WTC11 (cell line): ENCODE measurements around the gene THOC5. TPM values are rescaled to one million over a fixed set of nuclear protein-coding genes. Genes with fewer than 3 reads are reported as not detected.

Experiments used
- ATAC-seq: fragments of 200-7000 bp; cut with Tn5 transposase; 2 replicates; pipeline ENCODE4 v1.10.0; 2021; ENCODE audit warnings: mild to moderate bottlenecking, moderate library complexity
- CTCF ChIA-PET: fragments of 300-600 bp; sonication (Branson Sonifier 250); formaldehyde crosslinking; loops from one replicate; lab custom pipeline; 2021; ENCODE audit warnings: antibody characterized with exemption; lab: Charles Lee
- POLR2A ChIA-PET: fragments of 350-600 bp; sonication (Branson Sonifier 250); formaldehyde crosslinking; loops from one replicate; lab custom pipeline; 2021; ENCODE audit warnings: antibody characterized with exemption; lab: Charles Lee
- DNase-seq: peaks from one replicate; pipeline ENCODE4 v3.0.0; 2021; ENCODE audit warnings: low spot score
- H3K27ac Mint-ChIP-seq: 2 replicates; pipeline ENCODE4 v1.8.0; 2021; ENCODE audit warnings: mixed read lengths
- H3K27me3 Mint-ChIP-seq: 2 replicates; pipeline ENCODE4 v1.8.0; 2021; ENCODE audit warnings: low read depth, mild to moderate bottlenecking, moderate library complexity, mixed read lengths
- H3K36me3 Mint-ChIP-seq: 2 replicates; pipeline ENCODE4 v1.8.0; 2021; ENCODE audit warnings: mixed read lengths
- H3K4me1 Mint-ChIP-seq: 2 replicates; pipeline ENCODE4 v1.8.0; 2022; ENCODE audit warnings: mixed read lengths
- H3K4me3 Mint-ChIP-seq: 2 replicates; pipeline ENCODE4 v1.8.0; 2021; ENCODE audit warnings: mild to moderate bottlenecking, moderate library complexity, mixed read lengths
- H3K9me3 Mint-ChIP-seq: 2 replicates; pipeline ENCODE4 v1.8.0; 2021; ENCODE audit warnings: mixed read lengths
- ATF2 ChIP-seq: sonication (generic); formaldehyde crosslinking; IDR thresholded peaks from 2 replicates; pipeline ENCODE4 v1.8.1; 2022; ENCODE audit warnings: low read depth, missing genetic modification reagents, borderline replicate concordance
- ATF3 ChIP-seq: sonication (generic); formaldehyde crosslinking; conservative IDR thresholded peaks from 2 replicates; pipeline ENCODE4 v1.8.1; 2022; ENCODE audit warnings: mild to moderate bottlenecking, missing genetic modification reagents
- CTCF ChIP-seq: fragments of 200-600 bp; IDR thresholded peaks from 2 replicates; pipeline ENCODE4 v1.8.0; 2022; ENCODE audit warnings: antibody characterized with exemption
- ERG ChIP-seq: fragments of 250-450 bp; sonication (Bioruptor Pico); IDR thresholded peaks from 2 replicates; pipeline ENCODE4 v1.8.0; 2021; ENCODE audit warnings: mild to moderate bottlenecking
- ESRRA ChIP-seq: sonication (generic); formaldehyde crosslinking; IDR thresholded peaks from 2 replicates; pipeline ENCODE4 v1.8.1; 2022; ENCODE audit warnings: mild to moderate bottlenecking, missing genetic modification reagents, borderline replicate concordance
- FOXP1 ChIP-seq: sonication (generic); formaldehyde crosslinking; IDR thresholded peaks from 2 replicates; pipeline ENCODE4 v1.8.0; 2022; ENCODE audit warnings: missing genetic modification reagents, mild to moderate bottlenecking, moderate library complexity, borderline replicate concordance
- GTF2I ChIP-seq: fragments of 250-450 bp; sonication (Bioruptor Pico); conservative IDR thresholded peaks from 2 replicates; pipeline ENCODE4 v1.4.0; 2021; ENCODE audit warnings: mild to moderate bottlenecking
- IRF2 ChIP-seq: sonication (generic); formaldehyde crosslinking; IDR thresholded peaks from 2 replicates; pipeline ENCODE4 v1.8.0; 2022; ENCODE audit warnings: low read depth, missing genetic modification reagents, borderline replicate concordance
- KAT7 ChIP-seq: sonication (generic); formaldehyde crosslinking; IDR thresholded peaks from 2 replicates; pipeline ENCODE4 v1.8.1; 2023; ENCODE audit warnings: missing genetic modification reagents, mild to moderate bottlenecking, borderline replicate concordance
- NFATC4 ChIP-seq: fragments of 250-450 bp; sonication (Bioruptor Pico); IDR thresholded peaks from 2 replicates; pipeline ENCODE4 v1.9.0; 2021; ENCODE audit warnings: mild to moderate bottlenecking
- NR3C1 ChIP-seq: sonication (generic); formaldehyde crosslinking; conservative IDR thresholded peaks from 2 replicates; pipeline ENCODE4 v1.8.1; 2023; ENCODE audit warnings: low read depth, mild to moderate bottlenecking, missing genetic modification reagents
- RELA ChIP-seq: sonication (generic); formaldehyde crosslinking; IDR thresholded peaks from 2 replicates; pipeline ENCODE4 v1.8.1; 2022; ENCODE audit warnings: missing genetic modification reagents, mild to moderate bottlenecking, borderline replicate concordance
- RORB ChIP-seq: fragments of 250-450 bp; sonication (Bioruptor Pico); IDR thresholded peaks from 2 replicates; pipeline ENCODE4 v1.9.0; 2021; ENCODE audit warnings: mild to moderate bottlenecking
- SOX15 ChIP-seq: fragments of 250-450 bp; sonication (Bioruptor Pico); IDR thresholded peaks from 2 replicates; pipeline ENCODE4 v1.9.0; 2021; ENCODE audit warnings: mild to moderate bottlenecking
- SP1 ChIP-seq: sonication (generic); formaldehyde crosslinking; conservative IDR thresholded peaks from 2 replicates; pipeline ENCODE4 v1.8.1; 2022; ENCODE audit warnings: missing genetic modification reagents
- TEAD4 ChIP-seq: sonication (generic); formaldehyde crosslinking; IDR thresholded peaks from 2 replicates; pipeline ENCODE4 v1.8.0; 2022; ENCODE audit warnings: mild to moderate bottlenecking, missing genetic modification reagents
- TP53 ChIP-seq: sonication (generic); formaldehyde crosslinking; IDR thresholded peaks from 2 replicates; pipeline ENCODE4 v1.8.1; 2023; ENCODE audit warnings: mild to moderate bottlenecking, missing genetic modification reagents
- USF2 ChIP-seq: sonication (generic); formaldehyde crosslinking; IDR thresholded peaks from 2 replicates; pipeline ENCODE4 v1.8.1; 2023; ENCODE audit warnings: mild to moderate bottlenecking, missing genetic modification reagents, moderate library complexity
- ZBTB21 ChIP-seq: sonication (generic); formaldehyde crosslinking; IDR thresholded peaks from 2 replicates; pipeline ENCODE4 v1.8.1; 2023; ENCODE audit warnings: mild to moderate bottlenecking, missing genetic modification reagents, borderline replicate concordance
- ZNF219 ChIP-seq: sonication (generic); formaldehyde crosslinking; IDR thresholded peaks from 2 replicates; pipeline ENCODE4 v1.8.0; 2023; ENCODE audit warnings: missing genetic modification reagents, mild to moderate bottlenecking, borderline replicate concordance
- ZNF317 ChIP-seq: sonication (generic); formaldehyde crosslinking; IDR thresholded peaks from 2 replicates; pipeline ENCODE4 v1.8.1; 2023; ENCODE audit warnings: low read depth, mild to moderate bottlenecking, moderate library complexity, missing genetic modification reagents, borderline replicate concordance
- ZNF396 ChIP-seq: fragments of 250-450 bp; sonication (Bioruptor Pico); IDR thresholded peaks from 2 replicates; pipeline ENCODE4 v1.8.0; 2021; ENCODE audit warnings: mild to moderate bottlenecking, moderate library complexity, borderline replicate concordance
- ZNF423 ChIP-seq: fragments of 250-450 bp; sonication (Bioruptor Pico); IDR thresholded peaks from 2 replicates; pipeline ENCODE4 v2.1.2; 2022; ENCODE audit warnings: mild to moderate bottlenecking, moderate library complexity
- ZNF671 ChIP-seq: fragments of 250-450 bp; sonication (Bioruptor Pico); IDR thresholded peaks from 2 replicates; pipeline ENCODE4 v1.8.0; 2021; ENCODE audit warnings: mild to moderate bottlenecking
- total RNA-seq: library from RNA; stranded (reverse); gene quantifications from 3 replicates; pipeline ENCODE4 v1.2.3, GENCODE V29; 2021

Gene THOC5
- total RNA-seq, 1 experiment from 2014 or later = 51.2 TPM

- TF ChIP-seq TP53 (CRISPR knock-in tag) (no peak), FOXP1 (CRISPR knock-in tag) (no peak), RORB (CRISPR knock-in tag) (no peak), RELA (CRISPR knock-in tag) (no peak), ERG (no peak), SOX15 (CRISPR knock-in tag) (no peak), USF2 (no peak), ZNF671 (CRISPR knock-in tag) (no peak), NFATC4 (CRISPR knock-in tag) (no peak), IRF2 (CRISPR knock-in tag) (no peak)
Measured at GRCh38 chr22:29461263-29461662, 92.3 kb downstream of the THOC5 start (continued).

GRCh38 chr22:29459773-29460172 is 93.8 kb downstream of the THOC5 start:
- Mint-ChIP-seq H3K4me1 (peaks cover 10% of the 10 kb centered on the region), H3K27ac (no peak overlapping the region), H3K36me3 (no peaks in the 10 kb centered on the region), H3K4me3 (no peak overlapping the region), H3K27me3 (no peaks in the 10 kb centered on the region), H3K9me3 (no peaks in the 10 kb centered on the region)
- CTCF ChIA-PET = interaction anchor here (1.0 kb wide), 1 partner anchor 64 kb away, joined by 3 read pairs; no protein-coding TSS in a partner anchor
- ATAC-seq (peak; percentile 19), DNase-seq (no peak)
- TF ChIP-seq ATF2 (CRISPR knock-in tag) = no peak
- no peak for TF ChIP-seq CTCF
- TF ChIP-seq ESRRA (CRISPR knock-in tag) = no peak
- no peak for TF ChIP-seq KAT7
- no peak for TF ChIP-seq IRF2 (CRISPR knock-in tag)
- no peak for TF ChIP-seq ZNF423 (CRISPR knock-in tag)
- TF ChIP-seq ZBTB21 (CRISPR knock-in tag) = no peak
- TF ChIP-seq ZNF396 (CRISPR knock-in tag) = no peak
- no peak for TF ChIP-seq GTF2I (CRISPR knock-in tag)
- no peak for TF ChIP-seq ATF3
- TF ChIP-seq TEAD4 (CRISPR knock-in tag) = no peak
- TF ChIP-seq ERG = no peak
- TF ChIP-seq SP1 (CRISPR knock-in tag) = no peak
- no peak for TF ChIP-seq ZNF219 (CRISPR knock-in tag)
- no peak for TF ChIP-seq ZNF317
- no peak for TF ChIP-seq NR3C1
- TF ChIP-seq USF2 = no peak
- POLR2A ChIA-PET = no interaction called here
